ENCODE results near the gene PMPCA. TPM values are rescaled to one million over a fixed set of nuclear protein-coding genes. Genes with fewer than 3 reads are reported as not detected.

PMPCA gene
- total RNA-seq, 1 experiment from 2014 or later, result 64.2 TPM

GRCh38 chr9:136373300-136374182 is 36.9 kb upstream of the PMPCA start, which contains the start of gene CARD9:
TSS of gene CARD9 (minus strand) at chr9:136373669. CDS start at chr9:136372078, 1,591 bp downstream.
- no peak for DNase-seq (ENCODE audit: low spot score)

DNA sequence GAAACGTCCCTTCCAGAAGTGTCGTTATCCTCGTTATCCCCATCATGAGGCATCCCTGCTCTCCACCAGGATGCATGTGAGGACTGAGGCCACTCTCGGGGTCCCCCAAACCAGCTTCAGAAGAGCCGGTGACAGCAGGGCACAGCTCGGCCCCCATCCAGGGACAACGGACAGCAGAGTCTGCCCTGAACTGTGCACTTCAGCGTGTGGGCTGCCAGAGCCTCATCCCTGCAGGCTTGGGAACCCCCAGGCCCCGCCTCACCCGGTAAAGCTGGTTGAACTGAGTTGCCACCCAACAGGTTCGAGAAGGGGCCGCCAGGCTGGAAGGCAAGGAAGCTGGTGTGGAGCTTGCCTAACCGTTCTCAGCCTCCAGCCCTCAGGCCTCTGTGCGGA is 36.3 kb upstream of the PMPCA start:
- no peak for DNase-seq (ENCODE audit: low spot score)

GRCh38 chr9:136375096-136375495 is 35.4 kb upstream of the PMPCA start:
- no peak for DNase-seq (ENCODE audit: low spot score)

- DNase-seq (ENCODE audit: low spot score), result no peak
Measured at GRCh38 chr9:136376457-136376856, 34.0 kb upstream of the PMPCA start.

DNA sequence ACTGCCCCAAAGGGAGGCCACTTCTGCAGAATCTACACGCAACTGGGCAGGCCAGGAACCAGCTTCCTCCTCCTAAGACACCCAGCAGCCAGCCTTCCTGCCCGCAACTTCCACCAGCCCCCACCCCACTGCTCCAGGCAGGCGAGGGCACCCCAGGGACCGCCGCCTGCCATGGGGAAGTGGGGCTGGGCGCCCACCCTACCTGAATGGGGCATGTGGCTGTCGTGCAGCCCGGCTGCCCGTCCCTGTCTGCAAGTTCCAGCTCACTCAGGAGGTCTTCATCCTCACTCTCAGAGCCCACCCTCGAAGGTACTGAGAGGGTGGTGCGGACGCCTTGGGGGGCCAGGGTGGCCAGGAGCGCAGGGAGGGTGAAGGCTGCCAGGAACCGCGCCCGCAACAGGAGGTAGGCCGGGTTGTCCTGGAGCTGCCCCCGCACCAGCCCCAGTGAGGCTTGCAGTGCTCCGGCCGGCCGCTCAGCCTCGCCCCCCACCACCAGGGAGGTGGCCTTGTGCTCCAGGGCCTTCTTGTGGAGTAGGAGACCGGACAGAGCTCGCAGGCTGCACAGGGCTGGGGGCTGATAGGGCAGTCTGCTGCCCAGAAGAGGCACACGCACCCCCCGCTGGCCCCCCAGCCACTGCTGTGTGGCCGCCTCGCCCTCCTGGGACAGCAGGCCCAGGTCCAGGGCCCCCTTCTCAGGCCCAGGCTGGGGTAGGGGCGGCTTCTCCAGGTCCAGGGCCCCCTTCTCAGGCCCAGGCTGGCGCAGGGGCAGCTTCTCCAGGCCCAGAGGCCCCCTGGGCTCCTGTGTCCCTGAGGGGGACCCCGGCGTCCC is 32.9 kb upstream of the PMPCA start:
- no peak for DNase-seq (ENCODE audit: low spot score)

DNA sequence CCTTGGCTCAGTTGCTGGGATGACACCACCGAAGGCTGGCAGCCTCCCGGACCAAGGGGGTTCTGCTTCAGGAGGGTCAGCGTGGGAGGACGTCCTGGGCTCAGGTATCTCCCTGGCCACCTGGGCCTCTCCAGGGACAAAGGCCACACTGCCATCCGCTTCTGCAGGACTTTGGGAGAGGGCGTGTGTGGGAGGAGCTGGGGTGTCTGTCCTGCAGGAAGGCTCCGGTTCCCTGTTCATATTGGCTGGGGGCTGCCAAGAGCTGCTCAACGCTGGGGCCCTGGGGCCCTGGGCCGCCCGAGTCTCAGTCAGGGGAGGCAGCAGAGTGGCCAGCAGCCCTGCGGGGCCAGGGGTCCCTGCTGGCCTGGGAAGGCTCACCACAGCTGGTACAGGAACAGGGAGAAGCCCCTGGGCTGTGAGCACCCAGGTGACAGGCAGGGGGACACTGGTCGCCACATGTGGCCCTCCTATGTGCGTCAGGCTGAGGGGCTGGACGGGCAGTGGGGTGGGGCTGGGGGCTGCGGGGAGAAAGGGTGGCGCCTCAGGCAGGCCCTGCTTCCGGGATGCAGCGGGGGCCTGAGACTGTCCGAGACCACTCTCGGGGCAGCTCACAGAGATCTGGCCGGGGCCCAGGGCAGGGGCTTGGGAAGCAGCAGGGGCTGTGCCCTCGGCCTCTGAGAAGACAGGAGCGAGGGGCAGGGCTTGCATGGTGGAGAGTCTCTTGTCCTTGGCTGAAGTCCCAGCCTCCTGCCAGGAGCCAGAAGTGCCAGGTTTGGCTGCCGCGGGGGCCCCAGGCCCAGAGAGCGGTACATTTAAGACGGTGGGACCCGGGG is 32.1 kb upstream of the PMPCA start:
- no peak for DNase-seq (ENCODE audit: low spot score)

- DNase-seq (ENCODE audit: low spot score), result no peak
Measured at GRCh38 chr9:136379003-136379287, 31.5 kb upstream of the PMPCA start.

GRCh38 chr9:136379401-136379800 is 31.1 kb upstream of the PMPCA start:
- no peak for DNase-seq (ENCODE audit: low spot score)

DNA sequence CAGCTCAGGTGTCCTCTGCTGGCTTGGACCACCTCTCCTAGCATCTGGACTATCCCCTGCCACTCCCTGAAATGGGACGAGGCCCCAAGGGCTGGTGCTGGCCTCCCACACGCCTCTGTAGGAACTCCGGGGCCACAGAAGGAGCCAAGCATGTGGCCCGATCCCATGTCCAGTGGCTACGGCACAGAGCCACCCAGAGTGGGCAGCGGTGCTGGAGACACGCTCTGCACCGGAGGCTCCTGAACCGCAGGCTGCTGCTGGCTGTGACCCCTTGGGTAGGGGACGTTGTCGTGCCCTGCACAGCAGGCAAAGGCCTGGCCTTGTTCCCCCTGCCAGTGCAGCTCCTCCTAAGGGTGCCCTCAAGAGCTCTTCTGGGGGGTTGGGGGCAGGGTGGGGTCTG is 30.6 kb upstream of the PMPCA start:
- DNase-seq (ENCODE audit: low spot score), result no peak

GRCh38 chr9:136380381-136380780 is 30.1 kb upstream of the PMPCA start:
- DNase-seq (ENCODE audit: low spot score), result no peak

DNA sequence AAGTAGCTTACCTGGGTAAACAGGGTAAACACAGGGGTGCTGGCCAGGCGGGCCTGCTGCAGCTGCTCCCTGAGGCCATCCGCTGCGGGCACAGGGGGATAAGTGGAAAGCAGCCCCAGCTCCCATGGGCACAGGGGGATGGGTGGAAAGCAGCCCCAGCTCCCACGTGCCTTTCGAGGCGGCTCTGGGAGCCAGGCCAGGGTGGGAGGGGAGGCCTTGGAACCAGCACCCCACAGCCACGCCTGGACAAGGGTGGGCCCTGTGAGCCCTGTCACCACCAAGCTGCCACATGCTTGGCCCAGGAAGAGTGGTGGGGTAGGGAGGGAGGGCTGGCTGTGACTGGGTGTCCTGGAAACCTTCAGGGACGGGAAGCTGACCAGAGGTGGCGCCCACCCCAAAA is 29.1 kb upstream of the PMPCA start:
- no peak for DNase-seq (ENCODE audit: low spot score)

- DNase-seq (ENCODE audit: low spot score), result no peak
Measured at GRCh38 chr9:136381966-136382513, 28.4 kb upstream of the PMPCA start.

- DNase-seq (ENCODE audit: low spot score), result no peak
Measured at GRCh38 chr9:136383436-136383835, 27.0 kb upstream of the PMPCA start.

DNA sequence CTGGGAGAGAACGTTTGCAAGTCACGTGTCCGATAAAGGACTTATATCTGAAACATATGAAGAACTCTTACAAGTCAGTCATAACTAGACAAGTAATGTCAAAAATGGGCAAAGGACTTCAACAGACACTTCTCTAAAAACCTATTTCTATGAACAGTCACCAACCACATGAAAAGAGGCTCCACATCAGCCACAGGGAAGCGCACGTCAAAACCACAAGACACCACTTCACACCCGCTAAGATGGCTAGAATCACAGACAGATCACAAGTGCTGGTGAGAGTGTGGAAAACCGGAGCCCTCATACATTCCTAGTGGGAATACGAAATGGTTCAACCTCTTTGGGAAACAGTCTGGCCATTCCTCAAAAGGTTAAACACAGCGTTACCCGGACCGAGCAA is 25.4 kb upstream of the PMPCA start:
- DNase-seq (ENCODE audit: low spot score), result no peak

DNA sequence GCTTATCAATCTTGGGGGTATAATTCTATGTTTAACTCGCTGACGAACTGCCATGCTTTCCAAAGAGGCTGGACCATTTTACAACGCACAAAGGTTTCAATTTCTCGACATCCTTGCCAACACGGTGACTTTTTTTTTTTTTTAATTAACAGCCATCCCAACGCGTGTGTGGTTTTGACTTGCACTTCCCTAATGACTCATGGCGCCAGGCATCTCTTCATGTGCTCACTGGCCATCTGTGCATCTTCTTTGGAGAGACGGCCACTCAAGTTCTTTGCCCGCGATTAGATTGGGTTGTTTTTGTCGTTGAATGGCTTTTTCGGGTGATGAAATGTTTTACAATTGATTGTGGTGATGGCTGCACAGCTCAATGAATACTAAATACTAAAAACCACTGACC is 24.4 kb upstream of the PMPCA start:
- no peak for DNase-seq (ENCODE audit: low spot score)

DNA sequence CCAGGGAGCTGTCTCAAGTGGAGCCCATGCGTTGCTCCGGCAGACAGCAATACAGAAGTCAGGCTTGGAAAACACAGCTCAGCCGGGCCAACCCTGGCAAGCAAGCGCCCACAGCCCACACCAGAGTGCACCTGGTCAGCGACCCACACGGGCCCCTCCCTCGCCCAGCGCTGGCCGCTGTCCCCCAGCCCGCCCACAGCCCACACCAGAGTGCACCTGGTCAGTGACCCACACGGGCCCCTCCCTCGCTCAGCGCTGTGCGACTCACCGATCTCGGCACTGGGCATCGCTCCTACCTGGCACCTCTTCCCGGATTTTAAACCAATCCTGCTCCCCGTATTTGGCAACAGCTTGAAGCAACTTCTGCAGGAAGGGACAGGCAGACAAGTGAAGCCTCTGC is 23.2 kb upstream of the PMPCA start:
- no peak for DNase-seq (ENCODE audit: low spot score)

DNA sequence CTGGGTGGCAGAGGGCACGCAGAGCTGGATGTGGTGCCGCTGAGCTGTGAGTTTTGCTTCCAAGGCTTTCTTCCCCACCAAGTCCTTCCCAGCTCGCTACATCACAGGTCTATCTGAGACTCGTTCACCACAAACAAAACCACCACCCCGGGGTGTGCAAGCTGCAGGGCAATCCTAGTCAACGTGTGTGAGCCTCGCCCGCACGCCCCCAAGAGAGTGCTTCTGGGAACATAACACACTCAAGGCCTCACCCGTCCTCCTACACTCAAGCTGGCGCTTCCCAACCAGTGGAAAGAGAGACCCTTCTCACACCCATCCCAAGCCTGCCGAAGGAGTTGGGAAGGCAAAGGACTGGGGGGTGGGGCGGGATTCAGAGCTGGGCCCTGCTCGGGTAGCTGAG is 21.1 kb upstream of the PMPCA start:
- DNase-seq (ENCODE audit: low spot score), result no peak

DNA sequence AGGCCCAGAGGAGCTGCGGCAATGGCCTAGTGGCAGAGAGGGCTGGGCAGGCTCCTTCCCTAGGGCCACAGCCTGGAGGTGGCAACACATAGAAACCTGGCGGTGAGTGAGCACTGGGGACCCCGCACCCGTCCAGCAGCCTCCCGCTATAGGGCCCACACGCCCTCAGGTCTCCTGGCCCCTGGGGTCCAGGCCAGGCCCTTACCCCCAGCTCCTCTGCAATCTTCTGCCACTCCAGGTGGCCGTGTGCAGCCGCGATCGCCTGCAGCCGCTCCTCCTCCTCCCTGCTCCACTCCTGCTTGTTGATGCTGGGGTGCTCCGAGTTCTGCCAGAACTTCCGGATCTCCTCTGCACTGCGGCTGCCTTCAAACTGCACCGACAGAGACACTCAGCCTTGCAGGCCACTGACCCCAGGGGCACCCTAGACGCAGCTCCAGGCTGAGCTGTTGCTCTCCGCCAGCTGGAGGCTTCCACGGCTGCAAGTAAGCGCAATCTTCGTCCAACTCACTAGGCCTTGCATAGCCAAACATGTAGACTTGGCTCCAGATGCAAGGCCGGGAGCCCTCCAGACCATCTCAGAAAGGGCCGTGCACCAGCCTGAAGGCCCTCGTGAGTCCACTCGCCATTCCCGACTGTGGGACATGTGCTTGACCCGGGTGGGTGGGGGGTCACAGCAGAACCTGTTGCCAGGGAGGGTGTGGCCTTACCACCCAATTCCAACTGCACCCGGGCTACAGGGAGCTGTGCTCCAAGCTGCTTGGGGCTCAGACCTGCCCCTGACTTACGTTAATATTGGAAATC is 18.5 kb upstream of the PMPCA start:
- DNase-seq (ENCODE audit: low spot score), result no peak

DNA sequence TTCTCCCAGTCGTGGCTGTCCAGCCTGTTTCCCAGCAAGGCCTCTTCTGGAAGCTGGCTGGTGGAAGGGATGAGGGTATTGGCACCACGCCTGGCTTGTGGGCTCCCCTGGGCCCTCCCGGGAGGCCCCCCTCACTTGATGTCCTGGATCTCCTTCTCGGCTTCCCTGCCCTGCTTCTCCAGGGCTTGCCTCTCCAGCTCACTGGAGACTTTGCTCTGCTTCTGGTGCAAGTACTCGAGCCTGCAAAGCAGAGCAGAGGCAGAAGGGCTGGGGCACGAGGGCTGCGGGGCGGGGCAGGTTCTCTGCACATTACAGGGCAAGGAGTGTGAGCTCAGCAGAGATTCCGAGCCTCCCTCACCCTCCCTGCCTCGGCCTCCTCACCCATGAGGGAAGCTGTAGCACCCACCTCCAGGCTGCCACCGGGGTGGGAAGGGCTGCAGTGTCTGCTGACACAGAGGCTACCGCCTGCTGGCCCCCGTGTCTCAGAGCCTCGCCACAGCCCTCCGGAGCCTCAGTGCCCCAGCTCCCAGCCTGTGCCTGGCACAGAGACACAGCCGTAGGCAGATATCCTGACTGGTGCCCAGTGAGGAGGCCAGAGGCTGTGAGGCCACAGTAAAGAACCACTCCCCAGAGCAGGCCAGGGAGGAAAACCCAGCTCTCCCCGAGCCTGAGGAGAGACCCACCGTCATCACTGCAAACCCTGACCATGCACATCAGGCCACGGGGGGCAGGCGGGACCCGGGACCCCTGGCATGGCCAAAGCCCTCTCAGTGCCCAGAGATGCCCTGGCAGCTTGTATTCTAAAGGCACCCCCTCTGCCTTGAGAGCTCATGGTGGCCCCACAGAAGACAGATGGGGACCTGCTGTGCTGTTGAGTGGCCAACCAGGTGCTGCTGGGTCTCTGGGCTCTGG is 17.7 kb upstream of the PMPCA start:
- DNase-seq (ENCODE audit: low spot score), result no peak

- no peak for DNase-seq (ENCODE audit: low spot score)
Measured at GRCh38 chr9:136393531-136393930, 16.9 kb upstream of the PMPCA start.

Data from H4 (cell line).